ENCODE measurements around the gene FXYD6.

DNA sequence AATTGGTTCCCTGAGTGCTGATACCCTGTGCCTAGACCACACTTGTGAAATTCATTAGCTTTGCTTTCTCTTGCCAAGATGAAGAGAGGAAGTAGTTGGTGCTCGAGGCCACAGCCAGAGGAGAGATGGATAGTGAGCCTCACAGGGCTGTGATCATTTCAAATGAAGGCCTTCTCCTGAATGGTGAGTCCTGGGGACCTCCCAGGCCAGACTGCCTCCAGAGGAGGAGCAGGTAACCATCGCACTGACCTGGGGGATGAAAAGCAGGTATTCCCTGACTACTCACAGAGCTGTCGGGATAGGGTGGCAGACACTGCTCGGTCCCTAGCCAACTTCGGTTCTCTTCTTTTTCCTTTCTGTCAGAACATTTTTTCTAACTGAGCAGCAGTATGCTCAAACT lies 4.8 kb upstream of the FXYD6 start:
- TF ChIP-seq POLR2AphosphoS5 (IDR thresholded peaks at IDR 0.05; ENCODE audit: low read depth, low read length): no peak
- no peak for TF ChIP-seq TAF1 (IDR thresholded peaks at IDR 0.05; ENCODE audit: borderline replicate concordance, insufficient read depth, low read length)
